ENCODE measurements around the gene TOP3B.
A peak's percentile ranks its signal among the peaks of the same experiment; 100 is the strongest.

Gene TOP3B

GRCh38 chr22:21961886-21962654 is 20.5 kb downstream of the TOP3B start:
- no peak for DNase-seq (ENCODE audit: low read depth in 2 of 2)

GRCh38 chr22:21961127-21961867 is 21.3 kb downstream of the TOP3B start:
- DNase-seq (ENCODE audit: low read depth in 2 of 2): no peak

GRCh38 chr22:21960200-21961126 is 22.1 kb downstream of the TOP3B start:
- DNase-seq (ENCODE audit: low read depth in 2 of 2): no peak

GRCh38 chr22:21959274-21960074 is 23.1 kb downstream of the TOP3B start:
- no peak for DNase-seq (ENCODE audit: low read depth in 2 of 2)

GRCh38 chr22:21958360-21959273 is 24.0 kb downstream of the TOP3B start:
- no peak for DNase-seq (ENCODE audit: low read depth in 2 of 2)

- peak; percentile 85 to 91 for DNase-seq (ENCODE audit: low read depth in 2 of 2)
Observed at GRCh38 chr22:21952586-21953571, 29.7 kb downstream of the TOP3B start, which contains the start of gene PPM1F. Gene PPM1F, minus strand, starts transcription at chr22:21952848. Its CDS starts 6,800 bp downstream, at chr22:21946048.

GRCh38 chr22:21951931-21952465 is 30.6 kb downstream of the TOP3B start:
- DNase-seq (ENCODE audit: low read depth in 2 of 2): no peak

- no peak for DNase-seq (ENCODE audit: low read depth in 2 of 2)
Observed at GRCh38 chr22:21951062-21951461, 31.5 kb downstream of the TOP3B start.

- no peak for DNase-seq (ENCODE audit: low read depth in 2 of 2)
Observed at GRCh38 chr22:21949948-21950347, 32.6 kb downstream of the TOP3B start.

GRCh38 chr22:21949569-21949918 is 33.0 kb downstream of the TOP3B start:
- DNase-seq (ENCODE audit: low read depth in 2 of 2): no peak

GRCh38 chr22:21948824-21949568 is 33.6 kb downstream of the TOP3B start:
- no peak for DNase-seq (ENCODE audit: low read depth in 2 of 2)

- no peak for DNase-seq (ENCODE audit: low read depth in 2 of 2)
Observed at GRCh38 chr22:21948390-21948789, 34.2 kb downstream of the TOP3B start.

GRCh38 chr22:21947040-21948014 is 35.3 kb downstream of the TOP3B start:
- DNase-seq (ENCODE audit: low read depth in 2 of 2): no peak

GRCh38 chr22:21946262-21946925 is 36.2 kb downstream of the TOP3B start:
- DNase-seq (ENCODE audit: low read depth in 2 of 2): no peak

- no peak for DNase-seq (ENCODE audit: low read depth in 2 of 2)
Observed at GRCh38 chr22:21945453-21946261, 36.9 kb downstream of the TOP3B start.

Data from stimulated activated CD4-positive, alpha-beta T cell treated with anti-CD3 and anti-CD28 coated beads, Interleukin-4, amount 100 ng/mL, for 48 hours (primary cell).